Activated CD4-positive, alpha-beta T cell treated with anti-CD3 and anti-CD28 coated beads, Interleukin-2, amount 50 U/mL, for 4 hours (primary cell): ENCODE measurements around the gene SOD3.

Experiments
- DNase-seq, 2 experiments: peaks; one replicate each; pipeline ENCODE4 v3.0.0-alpha.2; 2020

Gene SOD3

GRCh38 chr4:24775750-24776149 is 19.6 kb upstream of the SOD3 start:
- DNase-seq: no peak

GRCh38 chr4:24777536-24778463 is 17.6 kb upstream of the SOD3 start:
- no peak for DNase-seq

- DNase-seq: no peak
These were observed 16.7 kb upstream of the SOD3 start for GRCh38 chr4:24778464-24779225.

GRCh38 chr4:24780936-24781495 is 14.4 kb upstream of the SOD3 start:
- no peak for DNase-seq

GRCh38 chr4:24781999-24782745 is 13.2 kb upstream of the SOD3 start:
- no peak for DNase-seq

GRCh38 chr4:24783506-24783905 is 11.9 kb upstream of the SOD3 start:
- no peak for DNase-seq

- DNase-seq: no peak
These were observed 4.3 kb upstream of the SOD3 start for GRCh38 chr4:24791043-24791442.

GRCh38 chr4:24792552-24792951 is 2.8 kb upstream of the SOD3 start:
- no peak for DNase-seq

GRCh38 chr4:24793219-24794005 is 2.0 kb upstream of the SOD3 start:
- DNase-seq: no peak

GRCh38 chr4:24794051-24794450 is 1.3 kb upstream of the SOD3 start:
- no peak for DNase-seq

GRCh38 chr4:24794480-24794879 is 893 bp upstream of the SOD3 start:
- DNase-seq: no peak

- no peak for DNase-seq
These were observed 451 bp downstream of the SOD3 start for GRCh38 chr4:24795666-24796381.

- no peak for DNase-seq
These were observed 1.2 kb downstream of the SOD3 start for GRCh38 chr4:24796620-24797019.

- DNase-seq: no peak
These were observed 2.8 kb downstream of the SOD3 start for GRCh38 chr4:24798036-24798610.

- no peak for DNase-seq
These were observed 3.8 kb downstream of the SOD3 start for GRCh38 chr4:24799196-24799543.

GRCh38 chr4:24799544-24800324 is 4.4 kb downstream of the SOD3 start:
- no peak for DNase-seq

GRCh38 chr4:24800325-24800895 is 5.0 kb downstream of the SOD3 start:
- no peak for DNase-seq

GRCh38 chr4:24801136-24801855 is 5.9 kb downstream of the SOD3 start:
- DNase-seq: no peak

- DNase-seq: no peak
These were observed 7.3 kb downstream of the SOD3 start for GRCh38 chr4:24802648-24803047.
